ENCODE data around the gene NGF. TPM values are rescaled to one million over a fixed set of nuclear protein-coding genes. Genes with fewer than 3 reads are reported as not detected.

NGF gene
- total RNA-seq, 4 donors from 2014 or later: 0.78 TPM; not detected in 3

GRCh38 chr1:115245227-115245626, 92.8 kb downstream of the NGF start:
- in situ Hi-C loops (cut with MboI; ENCODE audit: low sequenced_read_pairs in 4 of 4) (no loop called here), intact Hi-C loops (cut with DNase I; ENCODE audit: low total_unique reads) (no loop called here)
- H3K9me3 ChIP-seq: peaks cover 0 to 4% (median 0%) of the 10 kb centered on the region in 3 donors
- no peak for DNase-seq
- ATAC-seq: no peak
- no peak overlapping the region for H3K4me3 ChIP-seq
- no peaks in the 10 kb centered on the region for H3K27me3 ChIP-seq
- no peak overlapping the region for H3K27ac ChIP-seq
- TF ChIP-seq POLR2A (IDR thresholded peaks at IDR 0.05) (no peak), CTCF (IDR thresholded peaks at IDR 0.05 in 4 of 5, conservative IDR thresholded peaks at IDR 0.05 in 1 of 5) (no peak)
- no peaks in the 10 kb centered on the region for H3K36me3 ChIP-seq
- H3K4me1 ChIP-seq: no peaks in the 10 kb centered on the region

- Histone ChIP-seq H3K9me3 (peaks cover 0 to 4% (median 0%) of the 10 kb centered on the region in 3 donors), H3K27ac (no peak overlapping the region), H3K4me3 (no peak overlapping the region), H3K27me3 (no peaks in the 10 kb centered on the region), H3K4me1 (no peaks in the 10 kb centered on the region), H3K36me3 (no peaks in the 10 kb centered on the region)
- DNase-seq (no peak), ATAC-seq (no peak)
- TF ChIP-seq CTCF (IDR thresholded peaks at IDR 0.05 in 4 of 5, conservative IDR thresholded peaks at IDR 0.05 in 1 of 5): no peak
- intact Hi-C loops (cut with DNase I; ENCODE audit: low total_unique reads) (no loop called here), in situ Hi-C loops (cut with MboI; ENCODE audit: low sequenced_read_pairs in 4 of 4) (no loop called here)
These were observed 95.5 kb downstream of the NGF start for GRCh38 chr1:115242543-115242942.

GRCh38 chr1:115241309-115241708, 96.7 kb downstream of the NGF start:
- Histone ChIP-seq H3K4me3 (no peak overlapping the region), H3K36me3 (no peaks in the 10 kb centered on the region), H3K4me1 (no peaks in the 10 kb centered on the region), H3K9me3 (peaks cover 0 to 4% (median 0%) of the 10 kb centered on the region in 3 donors), H3K27ac (no peak overlapping the region), H3K27me3 (no peaks in the 10 kb centered on the region)
- in situ Hi-C loops (cut with MboI; ENCODE audit: low sequenced_read_pairs in 4 of 4) (no loop called here), intact Hi-C loops (cut with DNase I; ENCODE audit: low total_unique reads) (no loop called here)
- no peak for TF ChIP-seq POLR2A (IDR thresholded peaks at IDR 0.05)
- TF ChIP-seq CTCF (IDR thresholded peaks at IDR 0.05 in 4 of 5, conservative IDR thresholded peaks at IDR 0.05 in 1 of 5): no peak
- DNase-seq (no peak), ATAC-seq (no peak)

- intact Hi-C loops (cut with DNase I; ENCODE audit: low total_unique reads): no loop called here
- Histone ChIP-seq H3K27ac (no peak overlapping the region), H3K36me3 (no peaks in the 10 kb centered on the region), H3K27me3 (no peaks in the 10 kb centered on the region), H3K9me3 (peaks cover 0 to 4% (median 0%) of the 10 kb centered on the region in 3 donors), H3K4me3 (no peak overlapping the region), H3K4me1 (no peaks in the 10 kb centered on the region)
- DNase-seq (no peak), ATAC-seq (no peak)
- TF ChIP-seq POLR2A (IDR thresholded peaks at IDR 0.05) (no peak), CTCF (IDR thresholded peaks at IDR 0.05 in 4 of 5, conservative IDR thresholded peaks at IDR 0.05 in 1 of 5) (no peak)
- in situ Hi-C loops (cut with MboI; ENCODE audit: low sequenced_read_pairs in 4 of 4): no loop called here
These were observed 97.8 kb downstream of the NGF start for GRCh38 chr1:115240297-115240696.

GRCh38 chr1:115239426-115239825, 98.6 kb downstream of the NGF start:
- Histone ChIP-seq H3K9me3 (no peaks in the 10 kb centered on the region), H3K4me1 (no peaks in the 10 kb centered on the region), H3K4me3 (no peak overlapping the region), H3K36me3 (no peaks in the 10 kb centered on the region), H3K27ac (no peak overlapping the region), H3K27me3 (no peaks in the 10 kb centered on the region)
- TF ChIP-seq CTCF (IDR thresholded peaks at IDR 0.05 in 4 of 5, conservative IDR thresholded peaks at IDR 0.05 in 1 of 5) (no peak), POLR2A (IDR thresholded peaks at IDR 0.05) (no peak)
- ATAC-seq: no peak
- in situ Hi-C loops (cut with MboI; ENCODE audit: low sequenced_read_pairs in 4 of 4) (no loop called here), intact Hi-C loops (cut with DNase I; ENCODE audit: low total_unique reads) (no loop called here)
- no peak for DNase-seq

Data from gastrocnemius medialis (tissue), 4 donors.